GM12878 (cell line): ENCODE data around the gene LRRC4. TPM values are rescaled to one million over a fixed set of nuclear protein-coding genes. Genes with fewer than 3 reads are reported as not detected.

Source experiments
- ATAC-seq: fragments of 200-7000 bp; cut with Tn5 transposase; 3 replicates; pipeline ENCODE4 v1.9.1; 2020; ENCODE audit warnings: mild to moderate bottlenecking, moderate library complexity
- BruUV-seq: library from RNA; stranded (reverse); fragments of 400-500 nt; replicated peaks from 2 replicates; lab custom pipeline; 2021; lab: Mats Ljungman, UMichigan
- CTCF ChIA-PET: fragments of 300-600 bp; sonication (Branson Sonifier 250); formaldehyde crosslinking; extraction: SDS; loops from one replicate; lab custom pipeline; 2021; ENCODE audit warnings: inconsistent platforms; lab: Yijun Ruan, JAX
- POLR2A ChIA-PET: fragments of 350-600 bp; formaldehyde crosslinking; extraction: SDS; loops from one replicate; lab custom pipeline; 2021; ENCODE audit warnings: inconsistent platforms; lab: Charles Lee
- RAD21 ChIA-PET: fragments of 300-600 bp; sonication (Branson Sonifier 250); formaldehyde crosslinking; loops from one replicate; lab custom pipeline; 2023; ENCODE audit warnings: antibody characterized with exemption; ENCODE audit not compliant: unreplicated experiment; lab: Charles Lee
- SMC1A ChIA-PET: fragments of 300-600 bp; sonication (Branson Sonifier 250); formaldehyde crosslinking; loops from one replicate; lab custom pipeline; 2023; ENCODE audit not compliant: unreplicated experiment, uncharacterized antibody; lab: Charles Lee
- DNase-seq: peaks from one replicate; pipeline ENCODE4 v3.0.0-alpha.2; 2011; ENCODE audit warnings: low read depth, low spot score
- FAIRE-seq: peaks from 3 replicates; lab custom pipeline; 2011; peaks lifted over from hg19 to GRCh38; lab: Jason Lieb, UNC
- H2AFZ ChIP-seq: 2 replicates; pipeline ENCODE4 v1.6.0; 2011; ENCODE audit warnings: low read depth, low read length, control low read depth; ENCODE audit not compliant: control insufficient read depth
- H3K27ac ChIP-seq: 2 replicates; pipeline ENCODE4 v1.5.1; 2011; ENCODE audit warnings: control low read depth; ENCODE audit not compliant: control insufficient read depth, insufficient read depth
- H3K27me3 ChIP-seq, 2 experiments: replicated peaks in 1 of 2; 2 replicates each; pipeline versions ENCODE4 v1.6.0 to v1.6.1; 2011; ENCODE audit warnings: low read length in 1 of 2; ENCODE audit not compliant: control insufficient read depth in 2 of 2, insufficient read depth in 2 of 2
- H3K36me3 ChIP-seq, 2 experiments: 2 replicates each; pipeline ENCODE4 v1.5.1; 2011; ENCODE audit warnings: low read length in 1 of 2; ENCODE audit not compliant: control insufficient read depth in 2 of 2, insufficient read depth in 2 of 2
- H3K4me1 ChIP-seq: 2 replicates; pipeline ENCODE4 v1.6.1; 2011; ENCODE audit warnings: mild to moderate bottlenecking, low read length, moderate library complexity, mixed read lengths; ENCODE audit not compliant: control insufficient read depth, insufficient read depth
- H3K4me2 ChIP-seq: 2 replicates; pipeline ENCODE4 v1.6.0; 2011; ENCODE audit warnings: control low read depth; ENCODE audit not compliant: control insufficient read depth, insufficient read depth
- H3K4me3 ChIP-seq: fragments of 200-600 bp; sonication (generic); 2 replicates; pipeline ENCODE4 v1.5.1; 2016
- H3K79me2 ChIP-seq: 2 replicates; pipeline ENCODE4 v1.6.0; 2011; ENCODE audit warnings: low read length; ENCODE audit not compliant: control insufficient read depth, insufficient read depth
- H3K9ac ChIP-seq: 2 replicates; pipeline ENCODE4 v1.8.0; 2011; ENCODE audit warnings: low read length, control low read depth, mixed read lengths; ENCODE audit not compliant: control insufficient read depth, insufficient read depth
- H3K9me3 ChIP-seq: replicated peaks from 3 replicates; pipeline ENCODE4 v1.5.1; 2011; ENCODE audit warnings: mild to moderate bottlenecking, low read length; ENCODE audit not compliant: control insufficient read depth, insufficient read depth
- H4K20me1 ChIP-seq: 2 replicates; pipeline ENCODE4 v1.6.0; 2011; ENCODE audit not compliant: control insufficient read depth, insufficient read depth
- ETV6 ChIP-seq, 2 experiments: fragments of 450-650 bp in 1 of 2; IDR thresholded peaks in 1 of 2; conservative IDR thresholded peaks in 1 of 2; 2 replicates each; pipeline ENCODE4 v1.6.1; 2014; ENCODE audit warnings: antibody characterized with exemption in 1 of 2, borderline replicate concordance in 1 of 2, low read depth in 1 of 2, mild to moderate bottlenecking in 1 of 2, moderate library complexity in 1 of 2
- IRF4 ChIP-seq: IDR thresholded peaks from 2 replicates; pipeline ENCODE4 v1.6.1; 2011; ENCODE audit warnings: low read depth, low read length
- POLR2A ChIP-seq: IDR thresholded peaks from 2 replicates; pipeline ENCODE4 v1.6.1; 2011; ENCODE audit warnings: low read depth, mild to moderate bottlenecking, low read length
- SPI1 ChIP-seq: IDR thresholded peaks from 2 replicates; pipeline ENCODE4 v1.6.1; 2011; ENCODE audit warnings: low read depth, mild to moderate bottlenecking, low read length, moderate library complexity, borderline replicate concordance; ENCODE audit not compliant: insufficient read depth
- SUPT20H ChIP-seq: IDR thresholded peaks from 2 replicates; pipeline ENCODE4 v1.6.1; 2011; ENCODE audit warnings: low read depth, mild to moderate bottlenecking, low read length, moderate library complexity, borderline replicate concordance; ENCODE audit not compliant: control insufficient read depth
- WGBS: methylation state at CpG from one replicate; pipeline ENCODE4 v1.1.6; 2016; ENCODE audit warnings: low lambda C conversion rate; ENCODE audit not compliant: insufficient replicate concordance, insufficient coverage; ENCODE audit errors: missing lambda C conversion rate; 5-methylcytosine and 5-hydroxymethylcytosine counted together
- in situ Hi-C: fragments of 300-500 bp; cut with MboI; formaldehyde crosslinking; loops from 9 replicates; pipeline ENCODE4 v1.14.3; 2018; ENCODE audit warnings: mixed read lengths
- intact Hi-C: fragments of 100-400 bp; cut with micrococcal nuclease; formaldehyde crosslinking; loops from one replicate; pipeline ENCODE4 v1.14.2; 2022; ENCODE audit not compliant: unreplicated experiment
- polyA plus RNA-seq, 11 experiments: library from polyadenylated mRNA; depleted of rRNA in 4 of 11; unstranded in 6 of 11; stranded (reverse) in 5 of 11; fragments of >200 nt; fragmentation: Nextera tagmentation in 4 of 11; fragmentation: Illumina TruSeq in 1 of 11; extraction: Ambion mirVana in 4 of 11; extraction: Trizol in 1 of 11; gene quantifications; 1 replicate in 1 of 11; 2 replicates in 10 of 11; pipeline versions ENCODE4 v1.2.1 to v1.2.3, GENCODE V29; 2011 to 2016; ENCODE audit warnings: inconsistent platforms in 2 of 11, missing spikeins in 2 of 11, low read depth in 1 of 11
- total RNA-seq, 4 experiments: library from RNA; depleted of rRNA in 3 of 4; stranded (reverse); fragments of >200 nt in 3 of 4; fragmentation: Illumina TruSeq in 1 of 4; extraction: Trizol in 1 of 4; gene quantifications; 2 replicates each; pipeline versions ENCODE4 v1.2.1 to v1.2.3, GENCODE V29; 2013 to 2021
- TF ChIP-seq, protein P1 (sequence below): IDR thresholded peaks from 2 replicates; pipeline ENCODE4 v1.6.1; 2011; ENCODE audit warnings: mild to moderate bottlenecking, low read depth, low read length, moderate library complexity; ENCODE audit not compliant: insufficient replicate concordance

The LRRC4 gene
- total and polyA plus RNA-seq, 10 of the 15 experiments (the other 5 are each of a cell fraction or from before 2014, with no cell fraction given), result 0.06 to 0.85 (median 0.12) TPM; not detected in 4

DNA sequence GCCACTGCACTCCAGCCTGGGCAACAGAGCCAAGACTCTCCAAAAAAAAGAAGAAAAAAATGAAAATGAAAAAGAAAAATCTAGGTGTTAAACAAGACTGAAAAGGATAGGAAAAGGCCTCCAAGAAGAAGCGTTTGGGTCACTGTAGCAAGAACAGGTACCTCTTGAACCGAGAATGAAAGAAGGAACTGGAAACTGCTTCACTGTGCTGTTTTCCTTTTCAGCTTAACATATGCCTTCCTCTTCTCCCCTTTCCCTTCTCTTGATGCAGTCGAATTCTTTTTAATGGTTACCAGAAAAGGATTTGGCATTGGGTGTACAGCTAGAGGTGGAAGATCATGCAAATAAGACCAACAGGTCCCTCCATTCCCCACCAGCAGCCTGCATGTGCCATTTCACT lies 28.1 kb downstream of the LRRC4 start:
- Histone ChIP-seq H3K4me3 (no peak overlapping the region), H2AFZ (no peak overlapping the region), H3K9ac (no peak overlapping the region), H3K36me3 (peaks cover 4 to 13% of the 10 kb centered on the region in 2 experiments; a peak in 3 of 4 replicates), H3K4me1 (peaks cover 47% of the 10 kb centered on the region), H3K79me2 (no peaks in the 10 kb centered on the region), H4K20me1 (peaks cover 4% of the 10 kb centered on the region; the same call in 1 of the 2 replicates), H3K27me3 (no peaks in the 10 kb centered on the region), H3K4me2 (no peak overlapping the region), H3K27ac (no peak overlapping the region), H3K9me3 (no peaks in the 10 kb centered on the region)
- no TSS peak for BruUV-seq
- FAIRE-seq (no peak), ATAC-seq (peak; percentile 50), DNase-seq (no peak)
- ChIA-PET POLR2A (interaction anchor here (0.8 kb wide), 1 partner anchor 39 kb away, joined by 3 read pairs; no protein-coding TSS in a partner anchor), SMC1A (interaction anchor here (0.6 kb wide), 2 partner anchors 57 to 200 kb away, joined by 3 to 4 read pairs; no protein-coding TSS in a partner anchor), CTCF (no interaction called here), RAD21 (no interaction called here)
- WGBS, result 2% methylated on average over 3 of the region's 3 CpGs
- in situ Hi-C loops, result no loop called here
- intact Hi-C loops, result no loop called here
- TF ChIP-seq SPI1 (peak; percentile 85), POLR2A (no peak), SUPT20H (no peak), IRF4 (peak; percentile 59; the same call in 1 of the 2 replicates), ETV6 (conservative IDR thresholded peaks at IDR 0.05 in 1 of 2, IDR thresholded peaks at IDR 0.05 in 1 of 2; ENCODE audit: borderline replicate concordance in 1 of 2, low read depth in 1 of 2) (peak in 1 of 2 experiments; percentile 39; a peak in 1 of 4 replicates)
- TF ChIP-seq, protein P1, sequence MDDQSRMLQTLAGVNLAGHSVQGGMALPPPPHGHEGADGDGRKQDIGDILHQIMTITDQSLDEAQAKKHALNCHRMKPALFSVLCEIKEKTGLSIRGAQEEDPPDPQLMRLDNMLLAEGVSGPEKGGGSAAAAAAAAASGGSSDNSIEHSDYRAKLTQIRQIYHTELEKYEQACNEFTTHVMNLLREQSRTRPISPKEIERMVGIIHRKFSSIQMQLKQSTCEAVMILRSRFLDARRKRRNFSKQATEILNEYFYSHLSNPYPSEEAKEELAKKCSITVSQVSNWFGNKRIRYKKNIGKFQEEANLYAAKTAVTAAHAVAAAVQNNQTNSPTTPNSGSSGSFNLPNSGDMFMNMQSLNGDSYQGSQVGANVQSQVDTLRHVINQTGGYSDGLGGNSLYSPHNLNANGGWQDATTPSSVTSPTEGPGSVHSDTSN, result no peak
